HepG2 (cell line): ENCODE measurements around the gene ERP27. TPM values are rescaled to one million over a fixed set of nuclear protein-coding genes. Genes with fewer than 3 reads are reported as not detected.

Experiments
- ATAC-seq: fragments of 200-7000 bp; cut with Tn5 transposase; 3 replicates; pipeline ENCODE4 v1.9.1; 2020; ENCODE audit warnings: mild to moderate bottlenecking, moderate library complexity
- BruUV-seq: library from RNA; stranded (reverse); fragments of 400-500 nt; replicated peaks from 2 replicates; lab custom pipeline; 2021; lab: Mats Ljungman, UMichigan
- CTCF ChIA-PET: fragments of 300-600 bp; formaldehyde crosslinking; extraction: SDS; loops from one replicate; lab custom pipeline; 2021; ENCODE audit warnings: low total read pairs, inconsistent platforms, low intra/inter-chr PET ratio; lab: Yijun Ruan, JAX
- POLR2A ChIA-PET: fragments of 350-600 bp; sonication (Branson Sonifier 250); formaldehyde crosslinking; loops from one replicate; lab custom pipeline; 2020; ENCODE audit warnings: antibody characterized with exemption, inconsistent platforms; lab: Yijun Ruan, JAX
- DNase-seq: peaks from one replicate; pipeline ENCODE4 v3.0.0-alpha.2; 2015; ENCODE audit warnings: low spot score
- FAIRE-seq: peaks from 3 replicates; lab custom pipeline; 2011; peaks lifted over from hg19 to GRCh38; lab: Jason Lieb, UNC
- H2AFZ ChIP-seq: one replicate; pipeline ENCODE4 v1.6.1; 2011; ENCODE audit warnings: low read length, inconsistent platforms
- H3K27ac ChIP-seq: fragments of 300-600 bp; 3 replicates; pipeline ENCODE4 v1.8.0; 2011; ENCODE audit warnings: mixed run types, mild to moderate bottlenecking, mixed read lengths, low read length, inconsistent platforms; ENCODE audit not compliant: insufficient read depth; ENCODE audit errors: extremely low read length
- H3K27me3 ChIP-seq, 2 experiments: fragments of 200-600 bp in 1 of 2; 2 replicates in 1 of 2; 3 replicates in 1 of 2; pipeline versions ENCODE4 v1.6.0 to v1.8.0; 2011; ENCODE audit warnings: low read length in 2 of 2, mild to moderate bottlenecking in 2 of 2, moderate library complexity in 2 of 2, inconsistent platforms in 1 of 2; ENCODE audit not compliant: insufficient read depth in 2 of 2, control insufficient read depth in 1 of 2
- H3K36me3 ChIP-seq, 2 experiments: fragments of 200-600 bp in 1 of 2; replicated peaks in 1 of 2; 2 replicates in 1 of 2; 3 replicates in 1 of 2; pipeline versions ENCODE4 v1.5.1 to v1.8.0; 2011; ENCODE audit warnings: low read length in 2 of 2, inconsistent platforms in 1 of 2; ENCODE audit not compliant: insufficient read depth in 2 of 2, control insufficient read depth in 1 of 2
- H3K4me1 ChIP-seq: 2 replicates; pipeline ENCODE4 v1.5.1; 2012; ENCODE audit warnings: low read length, inconsistent platforms; ENCODE audit not compliant: insufficient read depth
- H3K4me2 ChIP-seq: 2 replicates; pipeline ENCODE4 v1.6.0; 2011; ENCODE audit warnings: low read depth, low read length, inconsistent platforms
- H3K4me3 ChIP-seq, 3 experiments: fragments of 200-600 bp in 1 of 3; sonication (generic), shearing (Covaris generic) in 1 of 3; replicated peaks in 1 of 3; 2 replicates each; pipeline ENCODE4 v1.5.1; 2011 to 2016; ENCODE audit warnings: low read length in 3 of 3, inconsistent platforms in 2 of 3, low read depth in 2 of 3, mild to moderate bottlenecking in 2 of 3, control low read depth in 1 of 3, mixed read lengths in 1 of 3; ENCODE audit not compliant: insufficient read depth in 1 of 3
- H3K79me2 ChIP-seq: one replicate; pipeline ENCODE4 v1.6.1; 2011; ENCODE audit warnings: low read length, inconsistent platforms; ENCODE audit not compliant: insufficient read depth
- H3K9ac ChIP-seq: 2 replicates; pipeline ENCODE4 v1.6.0; 2011; ENCODE audit warnings: mild to moderate bottlenecking, low read depth, low read length, inconsistent platforms; ENCODE audit not compliant: insufficient read depth
- H3K9me3 ChIP-seq: 2 replicates; pipeline ENCODE4 v1.5.1; 2012; ENCODE audit warnings: mild to moderate bottlenecking, low read length
- H4K20me1 ChIP-seq: 2 replicates; pipeline ENCODE4 v1.6.0; 2011; ENCODE audit warnings: inconsistent platforms, mild to moderate bottlenecking, low read length, moderate library complexity; ENCODE audit not compliant: insufficient read depth
- HNF1B ChIP-seq: sonication (generic); formaldehyde crosslinking; IDR thresholded peaks from 2 replicates; pipeline ENCODE4 v1.5.1; 2020; ENCODE audit warnings: mild to moderate bottlenecking, moderate library complexity, missing genetic modification reagents
- HNF4G ChIP-seq, 2 experiments: sonication (generic) in 1 of 2; formaldehyde crosslinking in 1 of 2; IDR thresholded peaks; 2 replicates each; pipeline versions ENCODE4 v1.4.0 to v1.6.1; 2011 to 2020; ENCODE audit warnings: borderline replicate concordance in 2 of 2, low read depth in 2 of 2, mild to moderate bottlenecking in 2 of 2, low read length in 1 of 2, missing genetic modification reagents in 1 of 2, moderate library complexity in 1 of 2
- KDM5B ChIP-seq: sonication (generic); formaldehyde crosslinking; IDR thresholded peaks from 2 replicates; pipeline ENCODE4 v1.4.0; 2020; ENCODE audit warnings: missing genetic modification reagents, mild to moderate bottlenecking, borderline replicate concordance
- MEIS1 ChIP-seq: sonication (generic); formaldehyde crosslinking; IDR thresholded peaks from 2 replicates; pipeline ENCODE4 v1.9.0; 2021; ENCODE audit warnings: mild to moderate bottlenecking, missing genetic modification reagents, moderate library complexity, borderline replicate concordance
- REL ChIP-seq: sonication (generic); formaldehyde crosslinking; conservative IDR thresholded peaks from 2 replicates; pipeline ENCODE4 v1.8.0; 2022; ENCODE audit warnings: mild to moderate bottlenecking, missing genetic modification reagents, moderate library complexity
- SAFB2 ChIP-seq: sonication (generic); formaldehyde crosslinking; IDR thresholded peaks from 2 replicates; pipeline ENCODE4 v1.5.1; 2020; ENCODE audit warnings: missing genetic modification reagents, low read depth, mild to moderate bottlenecking, borderline replicate concordance
- SIX1 ChIP-seq: sonication (generic); formaldehyde crosslinking; IDR thresholded peaks from 2 replicates; pipeline ENCODE4 v1.4.0; 2020; ENCODE audit warnings: missing genetic modification reagents, borderline replicate concordance
- SOX5 ChIP-seq: IDR thresholded peaks from 2 replicates; pipeline ENCODE4 v1.6.1; 2016; ENCODE audit warnings: borderline replicate concordance
- SRY ChIP-seq: sonication (generic); formaldehyde crosslinking; IDR thresholded peaks from 2 replicates; pipeline ENCODE4 v1.8.0; 2022; ENCODE audit warnings: mild to moderate bottlenecking, missing genetic modification reagents
- TOE1 ChIP-seq: sonication (generic); formaldehyde crosslinking; IDR thresholded peaks from 2 replicates; pipeline ENCODE4 v1.4.0; 2020; ENCODE audit warnings: mild to moderate bottlenecking, missing genetic modification reagents
- ZFP62 ChIP-seq: sonication (generic); formaldehyde crosslinking; IDR thresholded peaks from 2 replicates; pipeline ENCODE4 v1.4.0; 2020; ENCODE audit warnings: missing genetic modification reagents
- ZNF335 ChIP-seq: sonication (generic); formaldehyde crosslinking; IDR thresholded peaks from 2 replicates; pipeline ENCODE4 v1.4.0; 2020; ENCODE audit warnings: missing genetic modification reagents
- ZNF710 ChIP-seq: sonication (generic); formaldehyde crosslinking; IDR thresholded peaks from 2 replicates; pipeline ENCODE4 v1.5.0; 2020; ENCODE audit warnings: mild to moderate bottlenecking, missing genetic modification reagents, borderline replicate concordance
- ZNF781 ChIP-seq: sonication (generic); formaldehyde crosslinking; IDR thresholded peaks from 2 replicates; pipeline ENCODE4 v1.5.1; 2020; ENCODE audit warnings: borderline replicate concordance, mild to moderate bottlenecking, missing genetic modification reagents; ENCODE audit errors: not compliant biosample characterization
- WGBS: methylation state at CpG from one replicate; pipeline ENCODE4 v1.1.6; 2017; ENCODE audit warnings: low lambda C conversion rate; 5-methylcytosine and 5-hydroxymethylcytosine counted together
- in situ Hi-C: cut with HindIII; loops from 2 replicates; pipeline ENCODE4 v1.10.0; 2017; ENCODE audit warnings: low pct_unique_long_range_greater_than_20kb; ENCODE audit not compliant: extremely low pct_ligation_motif_present
- intact Hi-C: fragments of 100-400 bp; cut with micrococcal nuclease; formaldehyde crosslinking; loops from one replicate; pipeline ENCODE4 v1.10.0; 2022; ENCODE audit not compliant: unreplicated experiment
- polyA plus RNA-seq, 8 experiments: library from polyadenylated mRNA; depleted of rRNA in 3 of 8; stranded (reverse) in 7 of 8; unstranded in 1 of 8; fragments of >200 nt; fragmentation: Illumina TruSeq in 4 of 8; extraction: Trizol in 4 of 8; gene quantifications; 2 replicates each; pipeline versions ENCODE4 v1.2.1 to v1.2.3, GENCODE V29; 2011 to 2016; ENCODE audit warnings: low read depth in 4 of 8, missing spikeins in 1 of 8, mixed read lengths in 1 of 8; ENCODE audit not compliant: insufficient read depth in 1 of 8
- total RNA-seq, 5 experiments: library from RNA; depleted of rRNA; stranded (reverse); fragments of >200 nt; fragmentation: Illumina TruSeq; extraction: Trizol; gene quantifications; 2 replicates each; pipeline ENCODE4 v1.2.3, GENCODE V29; 2016; ENCODE audit warnings: low read depth in 1 of 5

ERP27 gene
- total and polyA plus RNA-seq, 2 of the 13 experiments (the other 11 are each of a cell fraction or from before 2014, with no cell fraction given): 1.8 to 6.6 TPM

GRCh38 chr12:14905269-14906004 is 32.9 kb downstream of the ERP27 start:
- no peak overlapping the region for H3K9ac ChIP-seq
- CTCF ChIA-PET: no interaction called here
- in situ Hi-C loops (no loop called here), intact Hi-C loops (no loop called here)
- H3K9me3 ChIP-seq: no peaks in the 10 kb centered on the region
- H2AFZ ChIP-seq: no peak overlapping the region
- DNase-seq: no peak
- H3K4me1 ChIP-seq: no peaks in the 10 kb centered on the region
- no peak for ATAC-seq
- no peak for TF ChIP-seq REL (CRISPR knock-in tag)
- no peak for TF ChIP-seq SIX1 (CRISPR knock-in tag)
- H3K27ac ChIP-seq: no peak overlapping the region
- H3K36me3 ChIP-seq: no peaks in the 10 kb centered on the region
- no peak overlapping the region for H3K4me3 ChIP-seq
- 49% methylated on average over 5 of the region's 5 CpGs for WGBS
- POLR2A ChIA-PET: no interaction called here
- no peak overlapping the region for H3K4me2 ChIP-seq
- H3K27me3 ChIP-seq: no peaks in the 10 kb centered on the region
- no peak for FAIRE-seq
- H4K20me1 ChIP-seq: no peaks in the 10 kb centered on the region
- BruUV-seq: no TSS peak
- H3K79me2 ChIP-seq: no peaks in the 10 kb centered on the region

- Histone ChIP-seq H3K9me3 (no peaks in the 10 kb centered on the region), H3K36me3 (no peaks in the 10 kb centered on the region), H4K20me1 (no peaks in the 10 kb centered on the region), H3K9ac (no peak overlapping the region), H3K4me2 (no peak overlapping the region), H3K27ac (no peak overlapping the region), H2AFZ (no peak overlapping the region), H3K4me3 (no peak overlapping the region), H3K27me3 (no peaks in the 10 kb centered on the region), H3K4me1 (no peaks in the 10 kb centered on the region), H3K79me2 (no peaks in the 10 kb centered on the region)
- intact Hi-C loops (no loop called here), in situ Hi-C loops (no loop called here)
- ChIA-PET CTCF (no interaction called here), POLR2A (no interaction called here)
- DNase-seq: no peak
- ATAC-seq: no peak
- no peak for FAIRE-seq
- WGBS: 45% methylated on average over 8 of the region's 8 CpGs
- BruUV-seq: no TSS peak
- no peak for TF ChIP-seq SRY (CRISPR knock-in tag)
- TF ChIP-seq SAFB2 (CRISPR knock-in tag): no peak
- TF ChIP-seq ZNF781: no peak
- TF ChIP-seq HNF1B: no peak
- TF ChIP-seq TOE1 (CRISPR knock-in tag): no peak
- no peak for TF ChIP-seq ZFP62
- no peak for TF ChIP-seq ZNF710 (CRISPR knock-in tag)
- TF ChIP-seq ZNF335: no peak
- no peak for TF ChIP-seq HNF4G (IDR thresholded peaks at IDR 0.05; ENCODE audit: borderline replicate concordance, low read depth, low read length)
- no peak for TF ChIP-seq HNF4G (CRISPR knock-in tag; IDR thresholded peaks at IDR 0.05; ENCODE audit: borderline replicate concordance, low read depth)
- no peak for TF ChIP-seq KDM5B (CRISPR knock-in tag)
- TF ChIP-seq SOX5: no peak
- no peak for TF ChIP-seq MEIS1
Observed at GRCh38 chr12:14904854-14905253, 33.5 kb downstream of the ERP27 start.
